Activated CD4-positive, alpha-beta T cell treated with anti-CD3 and anti-CD28 coated beads, Interleukin-2, amount 50 U/mL, for 4 hours (primary cell): ENCODE measurements around the gene CABP1.
A peak's percentile ranks its signal among the peaks of the same experiment; 100 is the strongest.
"Not testable (repeated sequence)": the region's sequence is repeated elsewhere in the genome, so short reads cannot be mapped to it uniquely, and the experiment has no call there.

Experiments used
- DNase-seq, 2 experiments: peaks; one replicate each; pipeline ENCODE4 v3.0.0-alpha.2; 2020

The CABP1 gene

GRCh38 chr12:120639771-120640721 lies at the start of gene CABP1:
TSS of gene CABP1 (plus strand) at chr12:120640626. CDS start at chr12:120640686, 60 bp downstream.
- DNase-seq: peak; percentile 61

DNA sequence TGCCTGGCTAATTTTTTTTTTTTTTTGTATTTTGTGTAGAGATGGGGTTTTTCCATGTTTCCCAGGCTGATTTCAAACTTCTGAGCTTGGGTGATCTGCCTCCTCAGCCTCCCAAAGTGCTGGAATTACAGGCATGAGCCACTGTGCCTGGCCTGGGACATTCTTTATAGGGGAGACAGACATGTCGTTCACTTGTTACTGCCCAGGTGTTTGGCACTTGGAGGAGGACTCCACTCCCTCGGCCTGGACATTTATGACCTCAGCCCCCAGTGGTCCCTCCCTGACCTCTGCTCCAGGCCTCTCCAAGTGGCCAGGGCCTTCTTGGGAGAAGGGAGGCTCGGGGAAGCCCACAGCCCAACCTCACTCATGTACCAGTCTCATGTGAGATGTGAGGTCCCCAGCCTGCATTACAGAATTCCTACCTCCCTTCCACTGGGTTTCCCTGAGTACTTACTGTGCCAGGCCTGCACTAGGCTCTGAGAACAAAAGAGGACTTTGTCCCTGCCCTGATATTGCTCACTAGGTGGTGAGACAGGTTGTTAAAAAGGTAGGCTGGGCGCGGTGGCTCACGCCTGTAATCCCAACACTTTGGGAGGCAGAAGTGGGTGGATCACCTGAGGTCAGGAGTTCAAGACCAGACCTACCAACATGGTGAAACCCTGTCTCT lies 49.6 kb upstream of the CABP1 start:
- DNase-seq: no peak

DNA sequence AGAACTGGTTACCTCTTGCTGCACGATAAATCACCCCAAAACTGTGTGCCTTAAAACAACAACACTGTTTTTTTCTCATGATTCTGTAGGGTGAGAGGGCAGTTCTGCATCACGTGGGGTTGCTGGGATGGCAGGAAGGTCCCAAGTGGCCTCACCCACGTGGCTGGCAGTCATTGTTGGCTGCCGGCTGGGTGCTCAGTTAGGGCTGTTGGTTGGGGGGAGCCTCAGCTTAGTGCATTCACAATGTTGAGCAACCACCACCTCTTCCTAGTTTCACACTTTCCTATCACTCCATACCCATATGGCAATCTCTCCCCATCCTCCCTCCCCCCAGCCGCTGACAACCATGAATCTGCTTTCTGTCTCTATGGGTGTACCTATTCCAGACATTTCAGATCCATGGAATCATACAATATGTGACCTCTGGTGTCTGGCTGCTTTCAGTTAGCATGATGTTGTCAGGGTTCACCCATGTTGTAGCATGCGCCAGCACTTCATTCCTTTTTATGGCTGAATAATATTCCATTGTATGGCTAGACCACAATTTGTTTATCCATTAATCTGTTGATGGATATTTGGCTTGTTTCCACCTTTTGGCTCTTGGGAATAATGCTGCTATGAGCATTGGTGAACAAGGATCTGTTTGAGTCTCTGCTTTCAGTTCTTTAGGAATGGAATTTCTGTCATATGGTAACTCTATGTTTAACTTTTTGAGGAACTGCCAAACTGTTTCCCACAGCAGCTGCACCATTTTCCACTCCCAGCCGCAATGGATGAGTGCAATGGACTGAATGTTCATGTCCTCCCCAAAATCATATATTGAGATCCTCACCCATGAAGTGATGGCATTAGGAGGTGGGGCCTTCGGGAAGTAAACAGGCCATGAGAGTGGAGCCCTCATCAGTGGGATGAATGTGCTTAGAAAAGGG lies 48.0 kb upstream of the CABP1 start:
- no peak for DNase-seq

GRCh38 chr12:120596901-120597300 lies 43.5 kb upstream of the CABP1 start:
- no peak for DNase-seq

GRCh38 chr12:120597861-120598260 lies 42.6 kb upstream of the CABP1 start:
- no peak for DNase-seq

DNA sequence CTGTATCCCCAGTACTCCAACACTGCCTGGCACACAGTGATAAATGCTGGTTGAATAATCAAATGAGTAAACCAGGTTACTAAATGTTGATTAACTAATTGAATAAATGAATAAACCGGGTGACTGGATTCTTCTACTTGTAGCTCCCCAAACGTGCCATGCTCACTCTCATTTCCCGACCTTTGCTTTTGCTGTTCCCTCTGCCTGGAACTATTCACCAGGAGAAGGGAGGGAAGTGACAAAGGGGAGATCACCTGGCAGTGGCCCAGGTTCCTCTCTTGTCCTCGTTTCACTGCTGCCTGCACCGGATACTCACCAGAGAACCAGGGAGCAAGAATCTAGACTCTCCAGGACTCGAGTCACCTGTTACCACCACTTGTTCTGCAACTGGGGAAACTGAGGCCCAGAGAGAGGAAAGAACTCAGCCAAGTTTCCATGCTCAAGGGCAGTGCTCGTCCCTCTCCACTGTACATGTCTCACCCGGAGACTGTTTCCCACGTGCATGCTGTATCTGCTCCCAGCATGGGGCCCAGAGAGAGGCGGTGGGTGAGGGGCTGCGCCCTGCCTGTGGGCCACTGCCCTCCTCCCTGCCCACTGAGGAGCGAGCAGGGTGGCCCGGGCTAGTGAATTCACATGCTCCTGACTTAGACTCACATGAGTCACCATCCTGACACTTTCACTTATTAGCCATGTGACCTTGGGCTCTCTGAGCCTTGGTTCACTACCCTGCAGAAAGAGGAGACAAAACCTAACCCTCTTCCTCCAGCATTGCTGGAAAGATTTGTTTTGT lies 41.6 kb upstream of the CABP1 start:
- no peak for DNase-seq

DNA sequence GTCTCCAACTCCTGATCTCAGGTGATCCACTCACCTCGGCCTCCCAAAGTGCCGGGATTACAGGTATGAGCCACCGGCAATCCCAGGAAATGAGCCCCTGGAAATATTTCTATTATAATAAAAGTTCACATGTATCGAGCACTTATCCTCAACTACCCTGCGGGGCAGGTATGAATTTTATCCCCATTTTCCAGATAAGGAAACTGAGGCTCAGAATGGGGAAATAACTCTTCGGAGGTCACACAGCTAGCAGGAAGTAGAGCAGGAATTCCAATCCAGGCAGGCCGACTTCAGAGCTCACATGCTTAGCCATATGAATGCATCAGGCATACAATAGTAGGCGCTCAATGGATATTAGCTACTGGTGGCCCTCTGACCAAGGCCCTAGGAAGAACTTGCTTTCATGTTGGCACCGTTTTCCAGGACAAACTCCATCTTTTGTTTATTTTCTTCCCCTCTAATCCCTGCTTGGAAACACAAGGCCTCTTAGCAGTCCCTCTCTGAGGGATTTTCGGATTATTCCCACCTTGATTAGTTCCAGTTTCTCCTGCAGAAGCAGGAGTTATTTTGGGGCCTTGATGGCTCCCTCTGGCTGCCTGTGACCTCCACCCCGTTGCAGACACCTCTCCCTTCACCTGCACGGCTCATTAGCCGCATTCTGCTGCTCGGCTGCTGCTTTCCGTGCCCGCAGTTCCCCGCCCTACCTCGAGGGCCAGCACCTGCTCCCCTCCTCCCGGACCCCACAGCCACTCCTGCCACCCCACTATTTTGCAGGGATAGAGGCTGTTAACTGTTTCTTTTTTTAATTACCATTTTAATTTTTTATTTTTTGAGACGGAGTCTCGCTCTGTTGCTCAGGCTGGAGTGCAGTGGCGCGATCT lies 40.5 kb upstream of the CABP1 start:
- no peak for DNase-seq

- DNase-seq: not testable (repeated sequence)
Observed at GRCh38 chr12:120602416-120602815, 38.0 kb upstream of the CABP1 start.

DNA sequence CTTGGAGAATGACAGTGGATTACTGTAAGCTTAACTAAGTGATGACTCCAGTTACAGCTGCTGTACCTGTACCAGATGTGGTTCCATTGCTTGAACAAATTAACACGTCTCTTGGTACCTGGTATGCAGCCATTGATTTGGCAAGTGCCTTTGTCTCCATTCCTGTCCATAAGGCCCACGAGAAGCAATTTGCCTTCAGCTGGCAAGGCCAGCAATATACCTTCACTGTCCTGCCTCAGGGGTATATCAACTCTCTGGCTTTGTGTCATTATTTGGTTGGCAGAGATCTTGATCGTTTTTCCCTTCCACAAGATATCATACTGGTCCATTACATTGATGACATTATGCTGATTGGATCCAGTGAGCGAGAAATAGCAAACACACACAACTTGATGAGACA lies 29.9 kb upstream of the CABP1 start:
- DNase-seq: no peak

DNA sequence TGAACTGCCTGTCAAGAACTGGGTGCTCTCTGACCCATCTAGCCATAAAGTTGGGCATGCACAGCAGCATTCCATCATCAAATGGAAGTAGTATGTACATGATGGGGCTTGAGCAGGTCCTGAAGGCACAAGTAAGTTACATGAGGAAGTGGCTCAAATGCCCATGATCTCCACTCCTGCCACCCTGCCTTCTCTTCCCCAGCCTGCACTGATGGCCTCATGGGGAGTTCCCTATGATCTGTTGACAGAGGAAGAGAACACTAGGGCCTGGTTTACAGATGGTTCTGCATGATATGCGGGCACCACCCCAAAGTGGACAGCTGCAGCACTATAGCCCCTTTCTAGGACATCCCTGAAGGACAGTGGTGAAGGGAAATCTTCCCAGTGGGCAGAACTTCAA lies 28.9 kb upstream of the CABP1 start:
- DNase-seq: not testable (repeated sequence)

DNA sequence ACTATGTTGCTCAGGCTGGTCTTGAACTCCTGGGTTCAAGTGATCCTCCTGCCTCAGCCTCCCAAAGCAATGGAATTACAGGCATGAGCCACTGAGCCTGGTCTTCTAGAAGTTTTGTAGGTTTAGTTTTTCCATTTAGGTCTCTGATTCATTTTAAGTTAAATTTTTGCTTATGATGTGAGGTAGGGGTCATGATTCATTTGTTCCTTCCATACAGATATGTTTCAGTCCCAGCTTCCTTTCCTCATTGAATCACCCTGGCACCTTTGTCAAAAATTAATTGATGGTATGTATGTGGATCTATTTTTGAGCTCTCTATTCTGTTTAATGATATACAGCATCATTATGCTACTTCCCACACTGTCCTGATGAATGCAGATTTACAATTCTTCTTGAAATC lies 25.6 kb upstream of the CABP1 start:
- no peak for DNase-seq

GRCh38 chr12:120617193-120617592 lies 23.2 kb upstream of the CABP1 start:
- DNase-seq: not testable (repeated sequence)

- DNase-seq: not testable (repeated sequence)
Observed at GRCh38 chr12:120617767-120618166, 22.7 kb upstream of the CABP1 start.

DNA sequence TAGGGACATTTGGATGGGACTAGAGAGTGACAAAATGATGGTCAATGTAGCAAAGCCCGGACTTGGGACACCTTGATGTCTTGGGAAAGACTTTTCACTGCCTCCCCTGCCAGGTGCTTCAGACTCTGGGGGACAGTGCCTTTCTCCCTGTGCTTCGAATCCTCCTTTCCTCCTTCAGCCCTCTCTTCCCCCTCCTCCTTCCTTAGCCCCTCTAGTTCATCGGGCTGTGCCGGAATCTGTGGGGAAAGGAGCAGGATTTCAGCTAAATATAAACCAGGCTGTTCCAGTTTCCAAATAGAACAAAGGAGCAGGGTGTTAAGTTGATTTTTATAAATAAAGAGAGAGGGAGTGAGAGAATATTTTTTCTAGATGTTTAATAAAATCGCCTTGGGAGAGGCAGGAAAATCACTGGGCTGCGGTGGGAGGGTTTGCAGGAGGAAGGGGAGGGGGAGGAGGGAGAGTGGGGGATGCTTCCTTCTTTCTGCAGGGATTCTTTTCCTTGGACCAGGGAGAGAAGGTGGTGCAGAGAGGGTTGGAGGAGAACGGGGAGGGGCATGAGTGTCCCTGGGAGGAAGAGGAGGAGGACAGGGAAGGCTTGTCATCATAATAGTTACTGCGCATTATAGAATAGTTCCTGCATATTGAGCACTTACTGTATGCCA lies 21.3 kb upstream of the CABP1 start:
- no peak for DNase-seq

- DNase-seq: no peak
Observed at GRCh38 chr12:120620624-120621023, 19.8 kb upstream of the CABP1 start.

GRCh38 chr12:120625557-120626419 lies 14.6 kb upstream of the CABP1 start:
- no peak for DNase-seq

DNA sequence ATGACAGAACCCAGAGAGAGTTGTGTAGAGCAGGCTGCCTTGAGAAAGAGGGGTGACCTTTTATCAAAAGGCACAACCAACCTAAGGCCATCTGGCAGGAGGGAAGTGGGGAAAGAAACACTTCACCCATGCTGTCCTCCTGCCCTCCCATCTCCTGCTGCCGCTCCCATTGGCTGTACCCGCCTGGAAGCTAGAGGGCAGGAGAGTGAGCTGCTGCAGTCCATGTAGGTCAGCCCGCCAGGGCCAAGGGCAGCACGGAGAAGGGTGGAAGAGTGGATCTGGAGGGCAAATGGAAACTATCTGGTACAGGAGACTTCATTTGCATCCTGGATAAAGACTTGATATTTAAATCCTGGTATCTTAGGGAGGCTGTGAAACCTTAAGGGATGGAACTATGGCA lies 11.5 kb upstream of the CABP1 start:
- no peak for DNase-seq

DNA sequence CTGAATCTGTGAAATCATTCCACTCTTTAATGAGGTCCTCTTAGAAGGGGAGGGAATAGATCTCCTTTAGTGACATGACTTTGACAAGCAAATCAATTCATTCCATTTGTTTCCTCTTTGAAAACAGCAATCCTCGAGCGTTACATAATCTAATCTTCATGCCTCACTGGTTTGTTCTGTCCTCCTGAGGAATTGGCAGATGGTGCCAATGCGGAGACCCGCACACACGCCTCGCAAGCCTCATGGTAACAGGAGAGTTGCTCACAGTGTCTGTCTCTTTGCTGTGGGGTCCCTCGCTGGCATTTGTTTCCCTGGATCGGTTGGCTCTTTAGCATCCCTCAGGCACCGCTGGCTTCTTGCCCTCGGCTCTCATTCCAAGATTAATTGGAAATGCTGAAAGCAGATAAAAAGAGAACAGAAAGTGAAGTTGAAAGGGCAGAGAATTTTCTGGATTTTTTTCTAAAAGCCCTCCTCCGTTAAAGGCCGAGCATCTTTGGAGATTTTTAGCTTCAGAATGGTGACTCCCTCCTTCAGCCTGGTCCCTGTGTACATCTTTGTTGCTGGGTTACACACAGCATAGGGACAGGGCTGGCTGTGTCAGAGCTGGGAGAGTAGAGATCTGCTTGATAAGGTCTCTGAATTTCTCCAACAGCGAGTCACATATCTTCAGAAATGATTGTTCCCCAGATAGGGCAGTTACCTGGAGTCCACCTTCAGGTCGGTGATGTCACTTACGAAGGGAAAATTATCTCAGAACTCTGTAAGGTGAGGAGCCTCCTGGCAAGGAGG lies 10.1 kb upstream of the CABP1 start:
- no peak for DNase-seq

- DNase-seq: no peak
Observed at GRCh38 chr12:120631097-120631496, 9.3 kb upstream of the CABP1 start.
